HepG2 (cell line): ENCODE results near the gene CASTOR1. TPM values are rescaled to one million over a fixed set of nuclear protein-coding genes. Genes with fewer than 3 reads are reported as not detected.

Experiments
- ATAC-seq: fragments of 200-7000 bp; cut with Tn5 transposase; 3 replicates; pipeline ENCODE4 v1.9.1; 2020; ENCODE audit warnings: mild to moderate bottlenecking, moderate library complexity
- BruUV-seq: library from RNA; stranded (reverse); fragments of 400-500 nt; replicated peaks from 2 replicates; lab custom pipeline; 2021; lab: Mats Ljungman, UMichigan
- CTCF ChIA-PET: fragments of 300-600 bp; formaldehyde crosslinking; extraction: SDS; loops from one replicate; lab custom pipeline; 2021; ENCODE audit warnings: low total read pairs, inconsistent platforms, low intra/inter-chr PET ratio; lab: Yijun Ruan, JAX
- POLR2A ChIA-PET: fragments of 350-600 bp; sonication (Branson Sonifier 250); formaldehyde crosslinking; loops from one replicate; lab custom pipeline; 2020; ENCODE audit warnings: antibody characterized with exemption, inconsistent platforms; lab: Yijun Ruan, JAX
- DNase-seq: peaks from one replicate; pipeline ENCODE4 v3.0.0-alpha.2; 2015; ENCODE audit warnings: low spot score
- FAIRE-seq: peaks from 3 replicates; lab custom pipeline; 2011; peaks lifted over from hg19 to GRCh38; lab: Jason Lieb, UNC
- H2AFZ ChIP-seq: one replicate; pipeline ENCODE4 v1.6.1; 2011; ENCODE audit warnings: low read length, inconsistent platforms
- H3K27ac ChIP-seq: fragments of 300-600 bp; 3 replicates; pipeline ENCODE4 v1.8.0; 2011; ENCODE audit warnings: mixed run types, mild to moderate bottlenecking, mixed read lengths, low read length, inconsistent platforms; ENCODE audit not compliant: insufficient read depth; ENCODE audit errors: extremely low read length
- H3K27me3 ChIP-seq, 2 experiments: fragments of 200-600 bp in 1 of 2; 2 replicates in 1 of 2; 3 replicates in 1 of 2; pipeline versions ENCODE4 v1.6.0 to v1.8.0; 2011; ENCODE audit warnings: low read length in 2 of 2, mild to moderate bottlenecking in 2 of 2, moderate library complexity in 2 of 2, inconsistent platforms in 1 of 2; ENCODE audit not compliant: insufficient read depth in 2 of 2, control insufficient read depth in 1 of 2
- H3K36me3 ChIP-seq, 2 experiments: fragments of 200-600 bp in 1 of 2; replicated peaks in 1 of 2; 2 replicates in 1 of 2; 3 replicates in 1 of 2; pipeline versions ENCODE4 v1.5.1 to v1.8.0; 2011; ENCODE audit warnings: low read length in 2 of 2, inconsistent platforms in 1 of 2; ENCODE audit not compliant: insufficient read depth in 2 of 2, control insufficient read depth in 1 of 2
- H3K4me1 ChIP-seq: 2 replicates; pipeline ENCODE4 v1.5.1; 2012; ENCODE audit warnings: low read length, inconsistent platforms; ENCODE audit not compliant: insufficient read depth
- H3K4me2 ChIP-seq: 2 replicates; pipeline ENCODE4 v1.6.0; 2011; ENCODE audit warnings: low read depth, low read length, inconsistent platforms
- H3K4me3 ChIP-seq, 3 experiments: fragments of 200-600 bp in 1 of 3; sonication (generic), shearing (Covaris generic) in 1 of 3; replicated peaks in 1 of 3; 2 replicates each; pipeline ENCODE4 v1.5.1; 2011 to 2016; ENCODE audit warnings: low read length in 3 of 3, inconsistent platforms in 2 of 3, low read depth in 2 of 3, mild to moderate bottlenecking in 2 of 3, control low read depth in 1 of 3, mixed read lengths in 1 of 3; ENCODE audit not compliant: insufficient read depth in 1 of 3
- H3K79me2 ChIP-seq: one replicate; pipeline ENCODE4 v1.6.1; 2011; ENCODE audit warnings: low read length, inconsistent platforms; ENCODE audit not compliant: insufficient read depth
- H3K9ac ChIP-seq: 2 replicates; pipeline ENCODE4 v1.6.0; 2011; ENCODE audit warnings: mild to moderate bottlenecking, low read depth, low read length, inconsistent platforms; ENCODE audit not compliant: insufficient read depth
- H3K9me3 ChIP-seq: 2 replicates; pipeline ENCODE4 v1.5.1; 2012; ENCODE audit warnings: mild to moderate bottlenecking, low read length
- H4K20me1 ChIP-seq: 2 replicates; pipeline ENCODE4 v1.6.0; 2011; ENCODE audit warnings: inconsistent platforms, mild to moderate bottlenecking, low read length, moderate library complexity; ENCODE audit not compliant: insufficient read depth
- BHLHE40 ChIP-seq: IDR thresholded peaks from 2 replicates; pipeline ENCODE4 v1.6.1; 2011; ENCODE audit warnings: low read length, improper control_type of control experiment
- RAD21 ChIP-seq: fragments of 450-650 bp; formaldehyde crosslinking; IDR thresholded peaks from 2 replicates; pipeline ENCODE4 v1.5.0; 2020; ENCODE audit warnings: mild to moderate bottlenecking
- RARA ChIP-seq: IDR thresholded peaks from 2 replicates; pipeline ENCODE4 v1.6.1; 2016; ENCODE audit warnings: missing genetic modification reagents, missing compliant biosample characterization
- RNF2 ChIP-seq: fragments of 450-650 bp; conservative IDR thresholded peaks from 2 replicates; pipeline ENCODE4 v1.6.1; 2016; ENCODE audit warnings: low read depth
- RXRB ChIP-seq: IDR thresholded peaks from 2 replicates; pipeline ENCODE4 v1.6.1; 2016; ENCODE audit warnings: borderline replicate concordance, missing genetic modification reagents, missing compliant biosample characterization
- SAFB2 ChIP-seq: sonication (generic); formaldehyde crosslinking; IDR thresholded peaks from 2 replicates; pipeline ENCODE4 v1.5.1; 2020; ENCODE audit warnings: missing genetic modification reagents, low read depth, mild to moderate bottlenecking, borderline replicate concordance
- SRF ChIP-seq: IDR thresholded peaks from 2 replicates; pipeline ENCODE4 v1.6.1; 2011; ENCODE audit warnings: mild to moderate bottlenecking, low read depth, low read length, moderate library complexity
- YEATS4 ChIP-seq: sonication (generic); formaldehyde crosslinking; IDR thresholded peaks from 2 replicates; pipeline ENCODE4 v1.4.0; 2020; ENCODE audit warnings: missing genetic modification reagents, borderline replicate concordance
- ZNF264 ChIP-seq: sonication (generic); formaldehyde crosslinking; IDR thresholded peaks from 2 replicates; pipeline ENCODE4 v1.4.0; 2020; ENCODE audit warnings: missing genetic modification reagents
- ZNF510 ChIP-seq: sonication (generic); formaldehyde crosslinking; IDR thresholded peaks from 2 replicates; pipeline ENCODE4 v1.4.0; 2020; ENCODE audit warnings: low read depth, mild to moderate bottlenecking, missing genetic modification reagents
- WGBS: methylation state at CpG from one replicate; pipeline ENCODE4 v1.1.6; 2017; ENCODE audit warnings: low lambda C conversion rate; 5-methylcytosine and 5-hydroxymethylcytosine counted together
- in situ Hi-C: cut with HindIII; loops from 2 replicates; pipeline ENCODE4 v1.10.0; 2017; ENCODE audit warnings: low pct_unique_long_range_greater_than_20kb; ENCODE audit not compliant: extremely low pct_ligation_motif_present
- intact Hi-C: fragments of 100-400 bp; cut with micrococcal nuclease; formaldehyde crosslinking; loops from one replicate; pipeline ENCODE4 v1.10.0; 2022; ENCODE audit not compliant: unreplicated experiment
- polyA plus RNA-seq, 8 experiments: library from polyadenylated mRNA; depleted of rRNA in 3 of 8; stranded (reverse) in 7 of 8; unstranded in 1 of 8; fragments of >200 nt; fragmentation: Illumina TruSeq in 4 of 8; extraction: Trizol in 4 of 8; gene quantifications; 2 replicates each; pipeline versions ENCODE4 v1.2.1 to v1.2.3, GENCODE V29; 2011 to 2016; ENCODE audit warnings: low read depth in 4 of 8, missing spikeins in 1 of 8, mixed read lengths in 1 of 8; ENCODE audit not compliant: insufficient read depth in 1 of 8
- total RNA-seq, 5 experiments: library from RNA; depleted of rRNA; stranded (reverse); fragments of >200 nt; fragmentation: Illumina TruSeq; extraction: Trizol; gene quantifications; 2 replicates each; pipeline ENCODE4 v1.2.3, GENCODE V29; 2016; ENCODE audit warnings: low read depth in 1 of 5
- TF ChIP-seq, protein P1 (sequence below): sonication (generic); formaldehyde crosslinking; conservative IDR thresholded peaks from 2 replicates; pipeline ENCODE4 v1.4.0; 2020; ENCODE audit warnings: missing genetic modification reagents
- TF ChIP-seq, protein P2 (sequence below): IDR thresholded peaks from 2 replicates; pipeline ENCODE4 v1.6.1; 2016; ENCODE audit warnings: mild to moderate bottlenecking, missing biosample characterization, missing genetic modification reagents

Gene CASTOR1
- total and polyA plus RNA-seq, 2 of the 13 experiments (the other 11 are each of a cell fraction or from before 2014, with no cell fraction given), result 2.6 to 4.4 TPM

DNA sequence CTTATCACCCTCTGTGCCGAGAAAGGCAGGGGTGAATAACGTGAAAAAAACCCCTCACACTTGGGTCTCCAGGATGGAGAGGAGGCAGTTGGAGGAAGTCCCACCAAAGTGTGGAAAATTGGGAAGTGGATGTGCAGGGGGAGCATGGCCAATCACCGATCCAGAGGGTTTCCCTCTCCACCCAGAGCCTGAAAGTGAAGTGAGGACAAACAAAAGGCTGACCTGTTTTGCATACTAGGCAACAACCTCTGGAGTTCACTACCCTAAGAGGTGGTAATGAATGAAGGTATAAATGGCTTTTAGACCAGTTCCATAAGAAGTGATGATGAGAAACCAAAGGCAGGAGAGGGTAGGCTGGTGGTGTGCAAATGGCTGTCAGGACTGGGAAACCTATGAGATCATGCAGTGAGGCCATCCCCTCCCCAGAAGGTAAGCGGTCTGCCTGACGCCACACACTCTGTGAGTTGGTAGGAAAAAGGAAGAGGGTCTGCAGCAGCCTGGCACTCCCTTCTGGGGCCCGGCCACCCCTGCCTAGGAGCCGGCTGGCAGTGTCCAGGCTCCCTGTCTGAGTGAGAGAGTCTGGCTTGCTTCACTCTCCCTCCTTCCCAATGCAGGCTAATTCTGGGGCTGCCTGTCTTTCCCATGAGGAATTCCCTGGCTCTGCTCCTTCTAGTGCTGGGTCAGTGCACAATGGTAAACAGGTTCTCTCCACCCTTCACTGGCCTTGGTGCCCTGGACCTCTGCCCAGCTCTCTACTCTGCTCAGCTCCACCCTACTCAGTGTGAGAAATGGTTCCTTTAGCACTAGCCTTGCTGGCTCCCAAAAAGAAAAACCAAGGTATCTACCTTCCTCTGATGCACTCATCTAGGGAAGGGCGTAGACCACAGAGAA is 21.8 kb upstream of the CASTOR1 start:
- H3K4me3 ChIP-seq, result no peak overlapping the region
- ATAC-seq (peak; percentile 51; the same call in 2 of the 3 replicates), FAIRE-seq (no peak)

More for the DNA sequence above, 21.8 kb upstream of the CASTOR1 start:
- no peak overlapping the region for H3K27ac ChIP-seq
- peaks cover 10% of the 10 kb centered on the region for H3K4me1 ChIP-seq
- H3K79me2 ChIP-seq, result no peaks in the 10 kb centered on the region
- TF ChIP-seq SRF (no peak), RXRB (no peak), YEATS4 (no peak), ZNF510 (CRISPR knock-in tag) (no peak), RARA (CRISPR knock-in tag) (no peak), ZNF264 (CRISPR knock-in tag) (no peak), BHLHE40 (no peak), RAD21 (CRISPR knock-in tag) (no peak), SAFB2 (CRISPR knock-in tag) (no peak), RNF2 (no peak)
- TF ChIP-seq, protein P1, sequence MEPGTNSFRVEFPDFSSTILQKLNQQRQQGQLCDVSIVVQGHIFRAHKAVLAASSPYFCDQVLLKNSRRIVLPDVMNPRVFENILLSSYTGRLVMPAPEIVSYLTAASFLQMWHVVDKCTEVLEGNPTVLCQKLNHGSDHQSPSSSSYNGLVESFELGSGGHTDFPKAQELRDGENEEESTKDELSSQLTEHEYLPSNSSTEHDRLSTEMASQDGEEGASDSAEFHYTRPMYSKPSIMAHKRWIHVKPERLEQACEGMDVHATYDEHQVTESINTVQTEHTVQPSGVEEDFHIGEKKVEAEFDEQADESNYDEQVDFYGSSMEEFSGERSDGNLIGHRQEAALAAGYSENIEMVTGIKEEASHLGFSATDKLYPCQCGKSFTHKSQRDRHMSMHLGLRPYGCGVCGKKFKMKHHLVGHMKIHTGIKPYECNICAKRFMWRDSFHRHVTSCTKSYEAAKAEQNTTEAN (CRISPR knock-in tag), result no peak
- TF ChIP-seq, protein P2, sequence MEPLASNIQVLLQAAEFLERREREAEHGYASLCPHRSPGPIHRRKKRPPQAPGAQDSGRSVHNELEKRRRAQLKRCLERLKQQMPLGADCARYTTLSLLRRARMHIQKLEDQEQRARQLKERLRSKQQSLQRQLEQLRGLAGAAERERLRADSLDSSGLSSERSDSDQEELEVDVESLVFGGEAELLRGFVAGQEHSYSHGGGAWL (CRISPR knock-in tag), result no peak
- H3K9ac ChIP-seq, result no peak overlapping the region
- no peaks in the 10 kb centered on the region for H3K27me3 ChIP-seq
- no TSS peak for BruUV-seq
- in situ Hi-C loops, result no loop called here
- H4K20me1 ChIP-seq, result no peaks in the 10 kb centered on the region
- no peaks in the 10 kb centered on the region for H3K9me3 ChIP-seq
- no peak overlapping the region for H2AFZ ChIP-seq
- WGBS, result 94% methylated on average over 6 of the region's 8 CpGs
- ChIA-PET POLR2A (interaction anchor here (0.6 to 1.1 kb wide), 2 partner anchors 46 to 97 kb away, joined by 3 read pairs; partner anchors contain the start of genes CCDC157 and SF3A1), CTCF (no interaction called here)
- intact Hi-C loops, result no loop called here
- H3K4me2 ChIP-seq, result no peak overlapping the region
- no peaks in the 10 kb centered on the region for H3K36me3 ChIP-seq
- no peak for DNase-seq
